D721Med (cell line): ENCODE data around the gene GANC.
"Not testable (repeated sequence)": the region's sequence is repeated elsewhere in the genome, so short reads cannot be mapped to it uniquely, and the experiment has no call there.

Source experiments
- DNase-seq: peaks from one replicate; pipeline ENCODE4 v3.0.0; 2011; ENCODE audit warnings: low spot score; ENCODE audit not compliant: insufficient read length
- FAIRE-seq: peaks from 2 replicates; lab custom pipeline; 2011; peaks lifted over from hg19 to GRCh38; lab: Jason Lieb, UNC
- CTCF ChIP-seq: IDR thresholded peaks from 2 replicates; pipeline ENCODE4 v1.5.1; 2012; ENCODE audit warnings: mild to moderate bottlenecking, control low read depth; ENCODE audit not compliant: insufficient read depth; ENCODE audit errors: missing control alignments

GANC gene

GRCh38 chr15:42283671-42284070 is 10.7 kb downstream of the GANC start:
- no peak for TF ChIP-seq CTCF
- DNase-seq (no peak), FAIRE-seq (no peak)

GRCh38 chr15:42284551-42284950 is 11.6 kb downstream of the GANC start:
- no peak for DNase-seq
- FAIRE-seq, result no peak

GRCh38 chr15:42285034-42285433 is 12.0 kb downstream of the GANC start:
- DNase-seq, result no peak
- no peak for FAIRE-seq
- no peak for TF ChIP-seq CTCF

More at GRCh38 chr15:42284551-42284950, 11.6 kb downstream of the GANC start:
- TF ChIP-seq CTCF, result no peak

GRCh38 chr15:42286445-42287029 is 13.5 kb downstream of the GANC start:
- no peak for TF ChIP-seq CTCF
- no peak for FAIRE-seq
- no peak for DNase-seq

- DNase-seq (no peak), FAIRE-seq (no peak)
- TF ChIP-seq CTCF, result no peak
Observed at GRCh38 chr15:42287931-42288330, 14.9 kb downstream of the GANC start.

GRCh38 chr15:42289166-42289565 is 16.2 kb downstream of the GANC start:
- DNase-seq (no peak), FAIRE-seq (no peak)
- TF ChIP-seq CTCF, result no peak

DNA sequence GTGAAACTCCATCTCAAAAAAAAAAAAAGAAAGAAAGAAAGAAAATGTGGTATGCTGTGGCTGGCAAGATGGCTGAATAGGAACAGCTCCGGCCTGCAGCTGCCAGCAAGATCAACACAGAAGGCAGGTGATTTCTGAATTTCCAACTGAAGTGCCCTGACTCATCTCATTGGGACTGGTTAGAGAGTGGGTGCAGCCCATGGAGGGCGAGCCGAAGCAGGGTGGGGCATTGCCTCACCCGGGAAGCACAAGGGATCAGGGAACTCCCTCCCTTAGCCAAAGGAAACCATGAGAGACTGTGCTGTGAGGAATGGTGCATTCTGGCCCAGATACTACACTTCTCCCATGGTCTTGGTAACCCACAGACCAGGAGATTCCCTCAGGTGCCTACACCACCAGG is 28.0 kb downstream of the GANC start:
- DNase-seq, FAIRE-seq: not testable (repeated sequence)

GRCh38 chr15:42306681-42307080 is 33.7 kb downstream of the GANC start:
- DNase-seq (no peak), FAIRE-seq (no peak)
- TF ChIP-seq CTCF, result no peak
